Upper lobe of right lung (tissue), 1 donor: ENCODE data around the gene NPW. TPM values are rescaled to one million over a fixed set of nuclear protein-coding genes. Genes with fewer than 3 reads are reported as not detected.

Experiments
- ATAC-seq: fragments of 200-7000 bp; cut with Tn5 transposase; one replicate; pipeline ENCODE4 v1.9.1; 2020; ENCODE audit warnings: mild to moderate bottlenecking, moderate library complexity
- DNase-seq: peaks from one replicate; pipeline ENCODE4 v3.0.0-alpha.2; 2020
- H3K27ac ChIP-seq: fragments of 200-600 bp; one replicate; pipeline ENCODE4 v1.8.0; 2022
- H3K27me3 ChIP-seq: fragments of 200-600 bp; one replicate; pipeline ENCODE4 v1.8.0; 2022; ENCODE audit warnings: mild to moderate bottlenecking
- H3K36me3 ChIP-seq: fragments of 200-600 bp; one replicate; pipeline ENCODE4 v1.8.0; 2022
- H3K4me1 ChIP-seq: fragments of 200-600 bp; one replicate; pipeline ENCODE4 v1.8.0; 2022
- H3K4me3 ChIP-seq: fragments of 200-600 bp; one replicate; pipeline ENCODE4 v1.8.0; 2022; ENCODE audit warnings: mild to moderate bottlenecking
- H3K9me3 ChIP-seq: fragments of 200-600 bp; one replicate; pipeline ENCODE4 v1.8.0; 2022
- intact Hi-C: fragments of 100-400 bp; cut with DNase I; formaldehyde crosslinking; loops from one replicate; pipeline ENCODE4 v1.11.0; 2022
- total RNA-seq: library from RNA; stranded (reverse); fragmentation: NEBNext Ultra II Directional; extraction: Animal tissue kit (Norgen Biotek cat#: 25700); gene quantifications from one replicate; pipeline ENCODE4 v1.2.1, GENCODE V29; 2021
- TF ChIP-seq, protein P1 (sequence below): fragments of 200-600 bp; IDR thresholded peaks from one replicate; pipeline ENCODE4 v1.8.0; 2022; ENCODE audit warnings: antibody characterized with exemption
- donor health status: DM: no; HTN: yes; CAD: no; lungs with severe emphysema.

NPW gene
- total RNA-seq, 1 donor from 2014 or later, result not detected

- TF ChIP-seq, protein P1, sequence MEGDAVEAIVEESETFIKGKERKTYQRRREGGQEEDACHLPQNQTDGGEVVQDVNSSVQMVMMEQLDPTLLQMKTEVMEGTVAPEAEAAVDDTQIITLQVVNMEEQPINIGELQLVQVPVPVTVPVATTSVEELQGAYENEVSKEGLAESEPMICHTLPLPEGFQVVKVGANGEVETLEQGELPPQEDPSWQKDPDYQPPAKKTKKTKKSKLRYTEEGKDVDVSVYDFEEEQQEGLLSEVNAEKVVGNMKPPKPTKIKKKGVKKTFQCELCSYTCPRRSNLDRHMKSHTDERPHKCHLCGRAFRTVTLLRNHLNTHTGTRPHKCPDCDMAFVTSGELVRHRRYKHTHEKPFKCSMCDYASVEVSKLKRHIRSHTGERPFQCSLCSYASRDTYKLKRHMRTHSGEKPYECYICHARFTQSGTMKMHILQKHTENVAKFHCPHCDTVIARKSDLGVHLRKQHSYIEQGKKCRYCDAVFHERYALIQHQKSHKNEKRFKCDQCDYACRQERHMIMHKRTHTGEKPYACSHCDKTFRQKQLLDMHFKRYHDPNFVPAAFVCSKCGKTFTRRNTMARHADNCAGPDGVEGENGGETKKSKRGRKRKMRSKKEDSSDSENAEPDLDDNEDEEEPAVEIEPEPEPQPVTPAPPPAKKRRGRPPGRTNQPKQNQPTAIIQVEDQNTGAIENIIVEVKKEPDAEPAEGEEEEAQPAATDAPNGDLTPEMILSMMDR, result no peak
- Histone ChIP-seq H3K27me3 (no peaks in the 10 kb centered on the region), H3K36me3 (peaks cover 35% of the 10 kb centered on the region), H3K27ac (peak overlapping the region; percentile 94), H3K4me1 (peaks cover 81% of the 10 kb centered on the region), H3K9me3 (no peaks in the 10 kb centered on the region), H3K4me3 (peak overlapping the region; percentile 45)
- ATAC-seq (no peak), DNase-seq (no peak)
- intact Hi-C loops, result no loop called here
Observed at GRCh38 chr16:2034696-2035430, 15.3 kb downstream of the NPW start.

- ATAC-seq (peak; percentile 56), DNase-seq (peak; percentile 89)
- intact Hi-C loops, result no loop called here
- Histone ChIP-seq H3K27ac (peak overlapping the region; percentile 94), H3K9me3 (no peaks in the 10 kb centered on the region), H3K27me3 (no peaks in the 10 kb centered on the region), H3K4me3 (peak overlapping the region; percentile 45), H3K36me3 (peaks cover 27% of the 10 kb centered on the region), H3K4me1 (peaks cover 85% of the 10 kb centered on the region)
- TF ChIP-seq, protein P1, result no peak
Observed at GRCh38 chr16:2035431-2036199, 16.0 kb downstream of the NPW start.

- DNase-seq (peak; percentile 64), ATAC-seq (no peak)
- no peaks in the 10 kb centered on the region for H3K27me3 ChIP-seq
- peak overlapping the region; percentile 45 for H3K4me3 ChIP-seq
- H3K9me3 ChIP-seq, result no peaks in the 10 kb centered on the region
- TF ChIP-seq, protein P1, result no peak
- intact Hi-C loops, result no loop called here
- H3K27ac ChIP-seq, result peak overlapping the region; percentile 94
- H3K4me1 ChIP-seq, result peaks cover 93% of the 10 kb centered on the region
- peaks cover 23% of the 10 kb centered on the region for H3K36me3 ChIP-seq
Observed at GRCh38 chr16:2036200-2036966, 16.8 kb downstream of the NPW start.

- no peak for DNase-seq
- H3K36me3 ChIP-seq, result peaks cover 16% of the 10 kb centered on the region
Observed at GRCh38 chr16:2037115-2037514, 17.5 kb downstream of the NPW start.

More at GRCh38 chr16:2037115-2037514, 17.5 kb downstream of the NPW start:
- H3K9me3 ChIP-seq, result no peaks in the 10 kb centered on the region
- peak overlapping the region; percentile 45 for H3K4me3 ChIP-seq
- peaks cover 93% of the 10 kb centered on the region for H3K4me1 ChIP-seq
- TF ChIP-seq, protein P1, result no peak
- H3K27me3 ChIP-seq, result no peaks in the 10 kb centered on the region
- no peak for ATAC-seq
- H3K27ac ChIP-seq, result peak overlapping the region; percentile 94
- intact Hi-C loops, result no loop called here
